Activated CD4-positive, alpha-beta T cell treated with anti-CD3 and anti-CD28 coated beads, Interleukin-2, Interleukin-6, amounts not matched to agents 100 ng/mL and 50 ng/mL, durations not matched to agents 16 hours and 8 hours (primary cell): ENCODE results near the gene SHOX.
"Not testable (repeated sequence)": the region's sequence is repeated elsewhere in the genome, so short reads cannot be mapped to it uniquely, and the experiment has no call there.

Source experiments
- DNase-seq: peaks from one replicate; pipeline ENCODE4 v3.0.0-alpha.2; 2020

The SHOX gene

GRCh38 chrX:638482-639131 is 8.0 kb downstream of the SHOX start:
- DNase-seq, result no peak

- no peak for DNase-seq
These were observed 8.6 kb downstream of the SHOX start for GRCh38 chrX:639151-639550.

DNA sequence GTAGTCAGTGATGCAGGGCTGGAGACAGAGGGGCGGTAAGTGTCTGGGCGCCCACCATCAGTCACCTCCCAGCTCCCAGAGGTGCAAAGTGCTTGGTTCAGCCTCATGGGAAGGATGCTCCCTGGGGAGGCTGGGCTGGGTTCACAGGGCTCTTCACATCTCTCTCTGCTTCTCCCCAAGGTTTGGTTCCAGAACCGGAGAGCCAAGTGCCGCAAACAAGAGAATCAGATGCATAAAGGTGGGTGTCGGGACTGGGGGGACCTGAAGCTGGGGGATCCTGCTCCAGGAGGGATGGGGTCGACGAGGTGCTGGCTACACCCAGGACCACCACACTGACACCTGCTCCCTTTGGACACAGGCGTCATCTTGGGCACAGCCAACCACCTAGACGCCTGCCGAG is 10.1 kb downstream of the SHOX start:
- DNase-seq, result no peak

GRCh38 chrX:641671-642435 is 11.3 kb downstream of the SHOX start:
- no peak for DNase-seq

GRCh38 chrX:642436-643240 is 12.0 kb downstream of the SHOX start:
- DNase-seq, result no peak

DNA sequence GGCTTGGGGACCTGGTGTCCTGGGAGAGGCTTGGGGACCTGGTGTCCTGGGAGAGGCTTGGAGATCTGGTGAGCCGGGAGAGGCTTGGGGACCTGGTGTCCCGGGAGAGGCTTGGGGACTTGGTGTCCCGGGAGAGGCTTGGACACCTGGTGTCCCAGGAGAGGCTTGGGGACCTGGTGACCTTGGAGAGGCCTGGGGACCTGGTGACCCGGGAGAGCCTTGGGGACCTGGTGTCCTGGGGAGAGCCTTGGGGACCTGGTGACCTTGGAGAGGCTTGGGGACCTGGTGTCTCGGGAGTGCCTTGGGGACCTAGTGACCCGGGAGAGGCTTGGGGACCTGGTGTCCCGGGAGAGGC is 12.6 kb downstream of the SHOX start:
- no peak for DNase-seq

GRCh38 chrX:643911-644303 is 13.3 kb downstream of the SHOX start:
- DNase-seq, result no peak

DNA sequence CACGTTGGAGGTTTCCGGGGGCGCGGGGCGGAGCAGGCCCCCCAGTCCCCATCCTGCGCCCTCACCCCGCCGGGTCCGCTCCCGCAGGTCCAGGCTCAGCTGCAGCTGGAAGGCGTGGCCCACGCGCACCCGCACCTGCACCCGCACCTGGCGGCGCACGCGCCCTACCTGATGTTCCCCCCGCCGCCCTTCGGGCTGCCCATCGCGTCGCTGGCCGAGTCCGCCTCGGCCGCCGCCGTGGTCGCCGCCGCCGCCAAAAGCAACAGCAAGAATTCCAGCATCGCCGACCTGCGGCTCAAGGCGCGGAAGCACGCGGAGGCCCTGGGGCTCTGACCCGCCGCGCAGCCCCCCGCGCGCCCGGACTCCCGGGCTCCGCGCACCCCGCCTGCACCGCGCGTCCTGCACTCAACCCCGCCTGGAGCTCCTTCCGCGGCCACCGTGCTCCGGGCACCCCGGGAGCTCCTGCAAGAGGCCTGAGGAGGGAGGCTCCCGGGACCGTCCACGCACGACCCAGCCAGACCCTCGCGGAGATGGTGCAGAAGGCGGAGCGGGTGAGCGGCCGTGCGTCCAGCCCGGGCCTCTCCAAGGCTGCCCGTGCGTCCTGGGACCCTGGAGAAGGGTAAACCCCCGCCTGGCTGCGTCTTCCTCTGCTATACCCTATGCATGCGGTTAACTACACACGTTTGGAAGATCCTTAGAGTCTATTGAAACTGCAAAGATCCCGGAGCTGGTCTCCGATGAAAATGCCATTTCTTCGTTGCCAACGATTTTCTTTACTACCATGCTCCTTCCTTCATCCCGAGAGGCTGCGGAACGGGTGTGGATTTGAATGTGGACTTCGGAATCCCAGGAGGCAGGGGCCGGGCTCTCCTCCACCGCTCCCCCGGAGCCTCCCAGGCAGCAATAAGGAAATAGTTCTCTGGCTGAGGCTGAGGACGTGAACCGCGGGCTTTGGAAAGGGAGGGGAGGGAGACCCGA is 14.0 kb downstream of the SHOX start:
- DNase-seq, result no peak

GRCh38 chrX:646228-646495 is 15.6 kb downstream of the SHOX start:
- DNase-seq, result no peak

GRCh38 chrX:646796-647195 is 16.2 kb downstream of the SHOX start:
- DNase-seq, result no peak

DNA sequence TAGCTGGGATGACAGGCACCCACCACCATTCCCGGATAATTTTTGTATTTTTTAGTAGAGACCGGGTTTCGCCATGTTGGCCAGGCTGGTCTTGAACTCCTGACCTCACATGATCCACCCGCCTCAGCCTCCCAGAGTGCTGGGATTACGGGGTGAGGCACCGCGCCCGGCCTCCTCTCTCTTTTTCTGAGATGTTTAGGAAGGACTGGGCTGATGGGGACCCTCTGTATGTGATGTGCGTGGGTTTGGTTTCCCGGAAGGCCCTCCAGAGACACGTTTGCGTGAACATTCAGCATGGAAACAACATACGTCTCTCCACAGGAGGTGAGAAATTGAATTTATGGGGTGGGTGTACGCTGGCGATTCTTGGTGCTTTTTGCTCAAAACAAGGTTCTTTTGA is 18.6 kb downstream of the SHOX start:
- DNase-seq, result no peak

- DNase-seq, result no peak
These were observed 19.7 kb downstream of the SHOX start for GRCh38 chrX:650324-650723.

DNA sequence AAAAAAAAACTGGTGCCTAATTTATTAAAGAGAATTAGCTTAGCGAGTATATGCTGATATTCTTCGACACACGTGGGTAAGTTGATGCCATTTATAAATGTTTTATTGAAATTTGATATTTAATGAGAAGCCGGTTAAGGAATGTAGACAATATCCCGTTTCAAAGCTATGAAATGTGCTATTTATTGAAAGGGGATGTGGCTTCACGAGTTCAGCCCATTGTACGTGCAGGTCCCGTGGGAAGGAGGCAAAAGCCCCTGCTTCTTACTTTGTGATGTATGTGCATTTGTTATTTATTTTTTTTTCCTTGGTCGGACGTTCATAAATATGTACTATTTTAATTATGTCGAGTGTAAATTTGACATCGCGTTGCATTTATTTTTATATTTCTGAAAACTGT is 20.2 kb downstream of the SHOX start:
- no peak for DNase-seq

DNA sequence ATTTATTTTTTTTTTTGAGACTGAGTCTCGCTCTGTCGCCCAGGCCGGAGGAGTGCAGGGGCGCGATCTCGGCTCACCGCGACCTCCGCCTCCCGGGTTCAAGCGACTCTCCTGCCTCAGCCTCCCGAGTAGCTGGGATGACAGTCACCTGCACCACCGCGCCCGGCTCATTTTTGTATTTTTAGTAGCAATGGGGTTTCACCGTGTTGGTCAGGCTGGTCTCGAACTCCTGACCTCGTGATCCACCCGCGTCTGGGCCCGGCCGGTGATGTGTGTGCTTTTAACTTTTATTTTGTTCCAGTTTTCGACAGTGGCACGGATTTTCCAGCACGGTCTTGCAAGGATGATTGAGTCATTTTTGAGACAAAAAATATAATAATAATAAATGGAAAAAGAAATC is 21.3 kb downstream of the SHOX start:
- not testable (repeated sequence) for DNase-seq

GRCh38 chrX:652341-652741 is 21.8 kb downstream of the SHOX start:
- no peak for DNase-seq

DNA sequence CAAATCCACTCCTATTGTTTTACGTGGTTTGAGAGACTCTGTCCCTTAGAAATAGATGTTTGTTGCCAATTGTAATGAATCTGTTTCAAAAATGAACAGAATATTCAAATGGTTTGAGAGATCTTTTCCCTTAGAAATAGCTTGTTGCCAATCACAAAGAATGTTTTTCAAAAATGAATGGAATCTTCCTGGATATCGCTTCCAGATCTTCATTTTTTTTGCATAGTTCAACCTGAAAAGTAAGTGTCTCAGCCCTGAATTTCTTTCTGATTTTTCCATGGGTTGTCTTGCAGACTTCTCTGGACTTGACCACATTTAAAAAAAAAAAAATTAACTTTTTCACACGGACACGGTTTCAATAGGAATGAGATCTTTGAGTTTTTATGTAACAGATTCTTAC is 22.7 kb downstream of the SHOX start:
- DNase-seq, result no peak

DNA sequence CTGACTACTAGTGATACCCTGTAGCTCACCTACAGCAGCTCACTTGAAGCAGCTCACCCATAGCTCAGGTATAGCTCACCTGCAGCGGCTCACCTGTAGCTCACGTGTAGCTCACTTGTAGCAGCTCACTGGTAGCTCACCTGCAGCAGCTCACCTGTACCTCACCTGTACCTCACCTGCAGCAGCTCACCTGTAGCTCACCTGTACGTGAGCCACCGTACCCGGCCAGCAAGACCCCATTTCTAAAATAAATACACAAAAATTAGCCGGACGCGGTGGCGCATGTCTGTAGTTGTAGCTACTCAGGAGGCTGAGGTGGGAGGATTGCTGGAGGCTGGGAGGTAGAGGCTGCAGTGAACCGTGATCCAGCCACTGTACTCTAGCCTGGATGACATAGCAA is 30.6 kb downstream of the SHOX start:
- DNase-seq, result no peak

GRCh38 chrX:662126-662525 is 31.5 kb downstream of the SHOX start:
- DNase-seq, result no peak

- DNase-seq, result no peak
These were observed 33.2 kb downstream of the SHOX start for GRCh38 chrX:663841-664240.

DNA sequence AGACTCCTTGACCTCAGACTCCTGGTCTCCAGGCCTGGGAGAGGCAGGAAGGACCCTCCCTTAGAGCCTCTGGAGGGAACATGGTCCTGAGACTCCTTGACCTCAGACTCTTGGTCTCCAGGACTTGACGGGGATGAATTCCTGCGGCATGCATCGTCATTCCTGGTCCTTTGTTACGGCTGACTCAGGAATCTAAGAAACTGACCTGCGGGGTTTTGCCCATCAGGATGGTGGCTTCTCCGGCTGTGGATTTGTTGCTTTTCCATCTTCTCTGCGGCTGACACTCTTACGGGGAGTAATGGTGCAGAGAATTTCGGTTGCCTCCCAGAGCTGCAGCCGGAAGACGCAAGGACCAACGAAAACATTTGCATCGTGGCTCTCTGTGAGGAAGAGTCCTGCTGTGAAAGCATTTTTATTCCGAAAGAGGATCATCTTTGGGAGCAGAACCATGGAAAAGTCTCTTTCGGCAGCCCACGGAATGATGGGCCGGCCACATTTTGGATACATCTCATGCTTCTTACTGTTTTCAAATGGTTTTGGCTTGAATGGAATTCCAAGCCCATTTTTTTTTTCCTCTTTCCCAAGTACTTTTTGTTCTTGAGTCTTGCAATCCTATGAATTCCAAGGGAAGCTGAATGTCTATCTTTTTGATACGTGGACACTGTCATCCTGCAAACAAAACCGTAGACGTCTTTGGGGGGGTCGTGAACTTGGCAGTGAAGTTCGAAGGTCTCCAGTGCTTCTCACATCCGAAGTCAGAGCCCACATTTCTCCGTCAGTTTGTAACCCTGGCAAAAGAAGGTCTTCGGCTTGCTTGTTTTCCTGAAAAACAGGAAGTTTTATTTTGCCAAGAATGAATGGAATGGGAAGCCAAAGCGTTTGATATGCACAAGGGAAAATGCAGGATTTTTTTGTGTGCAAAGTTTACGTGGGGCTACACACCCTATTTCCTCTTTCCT is 36.5 kb downstream of the SHOX start:
- DNase-seq, result no peak

DNA sequence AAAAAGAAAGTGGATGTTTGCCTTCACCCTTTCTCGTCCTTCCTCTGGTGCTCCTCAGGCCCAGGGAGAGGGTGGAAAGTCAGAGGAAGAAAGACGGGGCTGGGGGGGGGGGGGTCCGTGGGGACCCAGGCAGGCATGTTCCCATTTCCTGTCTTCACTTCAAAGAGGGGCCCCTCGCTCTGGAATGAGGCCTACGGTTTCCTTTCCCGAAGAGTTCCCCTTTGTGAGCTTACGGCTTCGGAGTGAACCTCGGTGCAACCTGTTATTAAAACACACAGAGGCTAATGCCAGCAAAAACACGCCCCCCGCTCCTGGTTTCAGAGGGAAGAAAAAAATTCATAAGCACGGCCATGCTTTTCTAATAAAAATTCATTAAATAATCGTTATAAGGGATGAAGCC is 40.1 kb downstream of the SHOX start:
- DNase-seq, result no peak

- no peak for DNase-seq
These were observed 42.3 kb downstream of the SHOX start for GRCh38 chrX:672931-673330.
